NCI-H1105 treated with DMSO at 0.1 percent for 48 hours (cell line): ENCODE measurements around the gene ZBTB32.

Source experiments
- DNase-seq: peaks from one replicate; lab custom pipeline; 2025; lab: John Stamatoyannopoulos, UW

ZBTB32 gene

DNA sequence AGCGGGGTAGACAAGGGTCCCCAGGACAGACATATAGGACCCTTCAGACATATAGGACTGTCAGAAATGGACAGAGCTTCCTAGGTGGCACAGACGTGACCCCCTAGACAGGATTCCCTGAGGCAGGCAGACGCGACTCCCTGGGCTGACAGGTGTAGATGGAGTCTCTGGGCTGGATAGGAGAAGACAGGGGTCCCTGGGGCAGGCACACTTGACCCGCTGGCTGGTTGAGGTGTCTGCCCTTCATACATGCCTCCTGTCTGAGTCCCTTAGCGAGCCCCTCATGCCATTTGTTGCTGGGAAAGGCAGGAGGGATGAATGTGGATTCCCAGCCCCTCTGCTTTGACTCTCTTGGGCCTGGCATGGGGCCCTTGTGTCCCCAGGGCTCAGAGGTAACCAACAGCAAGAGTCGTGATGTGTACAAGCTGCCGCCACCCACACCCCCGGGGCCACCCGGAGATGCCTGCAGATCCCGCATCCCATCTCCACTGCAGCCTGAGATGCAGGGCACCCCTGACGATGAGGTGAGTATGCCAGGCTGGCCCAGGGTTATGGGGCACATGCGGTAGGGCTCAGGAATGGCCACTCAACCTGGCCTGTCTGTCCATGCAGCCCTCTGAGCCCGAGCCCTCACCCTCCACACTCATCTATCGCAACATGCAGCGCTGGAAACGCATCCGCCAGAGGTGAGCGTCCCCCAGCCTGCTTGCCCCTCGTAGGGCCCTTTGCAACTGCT lies 49.4 kb downstream of the ZBTB32 start:
- DNase-seq: no peak

DNA sequence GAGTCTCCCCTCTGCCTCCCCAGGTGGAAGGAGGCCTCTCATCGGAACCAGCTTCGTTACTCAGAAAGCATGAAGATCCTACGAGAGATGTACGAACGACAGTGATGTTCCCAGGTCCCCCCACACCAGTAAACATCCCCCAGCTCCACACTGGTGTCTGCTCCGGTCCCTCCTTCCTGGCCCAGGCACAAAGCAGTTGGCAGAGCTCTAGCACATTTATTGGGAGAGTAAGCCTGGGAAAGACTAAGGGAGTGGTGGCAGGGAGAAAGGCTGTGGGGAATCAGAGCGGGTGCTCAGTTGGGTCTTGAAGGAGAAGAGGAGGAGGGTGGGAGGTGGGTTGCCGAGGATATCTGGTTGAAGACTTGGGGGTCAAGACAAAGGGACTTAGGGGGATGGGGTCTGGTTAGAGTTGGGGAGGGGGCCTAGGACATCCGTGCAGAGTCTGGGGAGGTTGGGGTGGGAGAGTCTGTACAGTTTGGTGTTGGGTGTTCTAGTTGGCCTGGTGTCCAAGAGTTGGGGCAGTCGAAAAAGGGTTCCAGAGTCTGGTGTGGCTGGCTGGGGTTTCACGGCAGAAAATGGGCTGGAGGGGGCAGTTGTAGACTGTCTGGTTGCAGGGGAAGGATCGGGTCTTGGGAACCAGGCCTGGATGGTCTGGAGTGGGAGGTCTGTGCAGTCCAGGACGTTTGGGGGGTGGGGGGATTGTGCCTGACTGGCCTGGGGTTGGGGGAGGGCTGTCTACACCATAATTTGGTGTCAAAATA lies 50.2 kb downstream of the ZBTB32 start:
- DNase-seq: no peak

DNA sequence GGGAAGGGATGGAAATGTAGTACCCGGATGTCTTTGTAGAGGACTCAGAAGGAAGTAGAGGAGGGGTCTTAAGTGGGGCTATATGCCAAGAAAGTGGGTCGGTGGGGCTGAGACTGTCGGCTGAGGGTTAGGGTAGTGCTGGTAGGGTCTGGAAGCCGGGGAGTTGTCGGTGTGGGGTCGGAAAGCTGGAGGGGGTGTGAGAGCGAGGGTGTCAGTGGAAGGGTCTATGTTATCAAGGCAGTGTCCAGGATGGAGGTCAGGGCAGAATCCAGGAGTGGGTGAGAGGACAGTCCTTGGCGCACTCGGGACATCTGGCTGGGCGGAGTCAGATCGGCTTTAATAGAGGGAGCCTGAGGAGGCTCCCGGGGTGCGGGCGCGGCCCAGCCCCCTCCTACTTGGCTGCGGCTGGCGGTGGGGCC lies 50.8 kb downstream of the ZBTB32 start:
- no peak for DNase-seq

DNA sequence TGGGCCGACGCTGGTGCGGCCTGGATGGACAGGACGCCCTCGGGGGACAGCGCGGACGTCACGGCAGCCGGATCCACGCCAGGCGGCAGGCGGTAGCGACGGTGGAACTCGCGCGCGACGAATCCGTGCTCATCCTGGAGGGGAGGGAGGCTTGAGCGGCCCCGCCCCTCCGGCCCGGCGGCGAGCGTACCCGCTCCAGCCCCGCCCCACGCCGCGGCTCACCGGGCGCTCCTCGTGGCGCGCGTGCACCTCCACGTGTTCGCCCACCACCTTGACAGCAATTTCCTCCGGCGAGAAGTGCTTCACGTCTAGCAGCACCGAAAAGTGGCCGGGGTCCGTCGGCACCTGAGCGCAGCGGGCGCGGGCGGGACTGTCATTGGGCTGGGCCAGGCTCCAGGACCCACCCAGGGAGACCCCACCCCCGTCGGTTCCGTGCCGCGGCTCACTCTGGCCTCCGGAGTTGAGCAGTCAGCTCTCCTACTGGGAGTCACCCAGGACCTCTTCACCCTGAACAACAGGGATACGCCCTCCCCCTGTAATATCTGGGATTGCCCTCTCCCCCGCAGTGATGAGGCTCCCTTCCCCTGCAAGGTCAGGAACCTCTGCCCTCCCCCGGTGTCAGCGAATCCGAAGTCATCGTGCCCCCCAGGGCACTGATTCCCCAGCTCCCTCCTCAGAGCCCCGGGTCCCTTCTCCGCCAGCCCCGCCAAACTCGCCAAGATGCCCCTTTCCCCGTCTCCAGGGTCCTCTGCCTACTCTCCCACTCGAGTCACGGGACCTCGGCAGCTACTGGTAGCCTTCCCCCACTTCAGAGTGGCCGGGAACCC lies 51.4 kb downstream of the ZBTB32 start:
- DNase-seq: no peak

DNA sequence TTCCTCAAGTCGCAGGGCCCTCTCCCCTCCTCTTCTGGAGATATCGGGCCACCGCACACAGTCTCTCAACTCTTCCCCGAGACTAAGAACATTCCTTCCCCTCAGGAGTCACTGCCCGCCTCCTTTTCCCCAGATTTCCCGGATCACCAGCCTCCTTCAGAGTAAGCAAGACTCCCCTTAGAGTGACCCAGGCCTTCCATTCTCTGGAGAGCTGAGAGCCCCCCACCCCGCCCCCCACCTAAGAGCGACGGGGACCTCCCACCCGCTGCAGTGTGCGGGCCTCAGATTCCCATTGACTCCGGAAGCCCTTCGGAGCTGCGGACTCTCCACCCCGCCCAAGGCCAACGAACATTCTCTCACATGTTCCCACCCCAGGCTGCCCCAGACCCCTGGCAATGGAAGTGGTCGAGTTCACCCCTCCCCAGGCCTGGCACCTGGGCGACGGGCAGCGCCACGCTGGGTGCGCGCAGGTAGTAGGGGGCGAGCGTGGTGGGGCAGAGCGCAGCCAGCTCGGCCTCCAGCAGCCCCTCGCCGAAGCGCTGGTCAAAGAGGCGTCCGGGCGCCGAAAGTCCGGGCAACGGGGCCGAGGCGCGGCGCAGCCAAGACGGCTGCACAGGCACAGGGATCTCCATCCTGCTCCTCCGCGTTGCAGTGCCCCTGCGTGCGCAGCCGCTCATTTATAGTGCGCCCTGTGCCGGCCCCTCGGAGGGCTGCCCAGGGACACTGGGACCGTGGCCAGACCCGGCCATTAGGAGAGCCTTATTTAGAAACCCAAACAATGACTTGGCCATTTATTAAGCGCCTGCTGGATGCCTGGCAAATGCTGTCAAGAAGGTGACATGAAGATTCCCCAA lies 52.2 kb downstream of the ZBTB32 start, which contains the start of gene HSPB6:
Gene HSPB6 (minus strand): TSS at position 653 of the 854 bp plus-strand sequence. CDS start 21 bp downstream, at position 632.
- no peak for DNase-seq

DNA sequence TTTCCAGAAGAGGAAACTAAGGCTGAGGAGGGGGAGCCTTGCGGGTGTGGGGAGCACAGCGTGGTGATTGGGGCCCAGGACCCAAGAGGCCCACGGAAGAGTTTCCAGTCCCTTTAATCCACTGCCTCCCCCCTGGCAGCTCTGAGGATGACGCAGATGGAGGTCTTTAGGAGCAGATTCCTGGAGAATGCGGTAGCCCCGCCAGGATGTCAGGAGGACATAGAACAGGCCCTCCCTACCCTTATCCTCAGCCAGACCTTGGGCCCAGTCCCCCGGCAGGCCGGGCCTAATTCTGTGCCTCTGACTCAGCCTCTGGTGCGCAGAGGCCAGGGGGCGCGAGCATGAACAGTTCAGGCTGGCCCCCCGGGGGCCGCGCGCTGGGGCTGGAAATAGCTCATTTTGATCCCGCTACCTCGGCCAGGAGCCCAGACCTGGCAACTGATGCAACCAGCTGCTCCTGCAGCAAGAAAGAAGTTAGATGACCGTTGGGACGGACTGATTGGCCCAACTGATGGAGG lies 52.9 kb downstream of the ZBTB32 start:
- DNase-seq: no peak

DNA sequence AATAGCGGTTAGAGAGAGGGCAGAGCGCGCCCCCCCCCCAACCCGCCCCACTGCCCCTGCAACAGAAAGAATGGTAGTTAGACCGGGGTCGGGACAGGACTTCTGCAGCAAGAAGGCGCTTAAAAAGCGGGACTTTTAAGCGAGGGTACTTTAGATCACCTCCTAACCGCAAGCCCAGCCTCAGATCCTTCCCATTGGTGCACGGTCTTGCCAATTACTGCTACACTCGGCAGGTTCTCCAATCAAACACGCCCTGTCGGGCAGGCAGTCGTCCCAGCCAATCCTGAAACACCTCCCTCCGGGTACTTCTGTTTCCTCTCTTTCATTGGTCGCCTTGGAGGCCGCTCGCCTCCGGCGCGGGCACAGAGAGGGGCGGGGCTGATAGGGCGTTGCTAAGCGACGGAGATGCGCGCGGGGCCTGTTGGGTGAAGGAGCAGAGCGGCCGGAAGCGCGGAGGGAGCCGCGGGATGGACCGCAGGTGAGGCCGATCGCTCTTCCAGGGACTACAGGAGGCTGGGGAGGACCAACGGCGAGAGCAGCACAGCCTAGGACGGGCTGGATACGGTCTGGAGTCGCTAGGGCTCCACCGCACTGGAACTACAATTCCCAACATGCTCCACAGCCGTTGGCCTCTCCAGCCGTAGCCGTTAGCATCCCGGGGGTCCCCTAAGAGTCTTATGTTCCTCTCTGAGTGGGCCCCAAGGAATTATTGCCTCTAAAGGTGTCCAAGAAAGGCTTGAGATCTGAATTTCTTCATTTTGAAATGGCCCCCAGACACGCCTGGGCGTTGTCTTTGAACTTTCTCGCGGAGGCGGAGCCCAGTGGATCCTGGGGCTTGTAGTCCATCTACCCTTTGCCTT lies 53.6 kb downstream of the ZBTB32 start, which contains the start of gene PROSER3:
Gene PROSER3 (plus strand): TSS at position 428 of the 860 bp plus-strand sequence. CDS start 40 bp downstream, at position 468.
- peak; percentile 99 for DNase-seq

DNA sequence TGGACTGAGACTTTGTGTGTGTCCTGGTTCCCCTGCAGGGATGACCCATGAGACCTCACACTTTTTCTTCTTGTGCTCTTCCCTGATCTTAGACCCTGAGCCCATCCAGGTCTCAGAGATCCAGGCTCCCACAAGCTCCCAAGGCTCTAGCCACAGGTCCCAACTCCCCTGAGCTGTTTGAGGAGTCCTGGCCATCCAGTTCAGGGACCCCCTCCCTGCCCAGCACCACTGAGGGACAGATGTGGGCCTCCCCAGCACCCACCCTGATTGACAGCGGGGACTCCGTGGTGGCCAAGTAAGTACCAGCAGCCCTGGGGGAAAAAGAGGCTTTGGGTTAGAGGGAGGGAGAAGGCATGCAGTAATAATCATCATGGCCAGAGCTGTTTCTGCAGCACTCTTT lies 55.3 kb downstream of the ZBTB32 start:
- DNase-seq: no peak

DNA sequence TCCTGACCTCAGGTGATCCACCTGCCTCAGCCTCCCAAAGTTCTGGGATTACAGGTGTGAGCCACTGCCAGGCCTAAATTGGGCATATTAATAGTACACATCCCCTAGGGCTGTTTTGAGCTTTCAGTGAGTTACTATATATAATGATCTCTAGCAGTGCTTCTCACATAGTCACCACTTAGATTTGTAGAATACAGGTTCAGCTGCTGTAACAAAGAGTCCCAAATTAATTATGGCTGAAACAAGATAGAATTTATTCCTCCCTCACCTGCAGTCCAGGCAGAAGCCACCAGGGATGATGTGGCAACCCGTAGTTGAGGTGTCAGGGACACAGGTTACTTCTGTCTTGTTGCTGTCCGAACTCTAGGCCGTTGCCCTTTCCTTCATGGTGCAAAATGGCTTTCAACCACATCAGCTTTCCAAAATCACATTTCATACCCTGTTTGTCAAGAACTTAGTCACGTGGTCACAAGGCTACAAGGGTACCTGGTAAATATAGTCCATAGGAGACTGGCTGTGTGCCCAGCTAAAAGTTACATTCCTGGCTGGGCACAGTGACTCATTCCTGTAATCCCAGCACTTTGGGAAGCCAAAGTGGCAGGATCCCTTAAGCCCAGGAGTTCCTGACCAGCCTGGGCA lies 56.5 kb downstream of the ZBTB32 start:
- no peak for DNase-seq

DNA sequence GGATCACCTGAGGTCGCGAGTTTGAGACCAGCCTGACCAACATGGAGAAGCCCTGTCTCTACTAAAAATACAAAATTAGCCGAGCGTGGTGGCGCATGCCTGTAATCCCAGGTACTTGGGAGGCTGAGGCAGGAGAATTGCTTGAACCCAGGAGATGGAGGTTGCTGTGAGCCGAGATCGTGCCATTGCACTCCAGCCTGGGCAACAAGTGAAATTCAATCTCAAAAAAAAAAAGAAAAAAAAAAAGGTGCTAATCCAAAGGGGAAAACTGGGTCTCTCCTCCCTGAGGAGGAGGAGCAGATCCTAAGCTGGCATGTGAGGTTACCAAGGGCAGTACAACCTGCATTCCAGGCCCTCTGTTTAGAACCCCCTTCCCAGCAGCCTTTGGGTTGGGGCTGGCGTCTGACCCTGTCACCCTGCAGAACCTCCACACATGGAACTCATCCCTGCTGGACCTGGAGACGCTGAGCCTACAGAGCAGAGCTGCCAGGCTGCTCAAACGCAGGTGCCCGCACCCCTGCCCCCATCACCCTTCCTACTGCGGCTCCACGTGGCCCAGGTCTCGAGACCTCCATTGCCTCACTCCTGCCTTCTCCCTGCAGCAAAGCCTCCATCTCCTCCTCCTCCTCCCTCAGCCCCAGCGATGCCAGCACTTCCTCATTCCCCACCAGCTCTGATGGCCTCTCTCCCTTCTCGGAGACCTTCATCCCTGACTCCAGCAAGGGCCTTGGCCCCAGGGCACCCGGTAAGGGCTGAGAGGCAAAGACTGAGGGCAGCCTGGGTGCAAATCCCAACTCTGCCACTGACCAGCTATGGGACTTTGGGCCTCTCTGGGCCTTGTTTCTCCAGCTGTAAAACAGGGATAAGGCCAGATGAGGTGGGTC lies 60.3 kb downstream of the ZBTB32 start:
- DNase-seq: no peak
